Measurements from ENCODE around the gene LPP.

The LPP gene

DNA sequence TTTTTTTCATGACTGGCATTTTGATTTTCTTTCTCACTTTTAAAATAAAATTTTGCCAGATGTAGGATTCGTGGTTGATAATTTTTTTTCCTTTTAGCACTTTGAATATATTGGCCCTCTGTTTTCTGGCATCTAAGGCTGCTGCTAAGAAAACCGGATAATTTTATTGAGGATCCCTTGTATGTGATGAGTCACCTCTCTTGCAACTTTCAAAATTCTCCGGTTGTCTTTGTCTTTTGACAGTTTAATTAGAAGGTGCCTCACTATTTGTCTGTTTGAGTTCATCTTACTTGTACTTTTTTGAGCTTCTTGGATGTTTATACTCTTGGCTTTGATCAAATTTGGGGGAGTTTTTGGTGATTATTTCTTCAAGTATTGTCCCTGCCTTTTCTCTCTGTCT is 349.7 kb downstream of the LPP start:
- H3K36me3 ChIP-seq (ENCODE audit: control insufficient read depth, insufficient read depth, low read length) = no peaks in the 10 kb centered on the region
- H3K4me1 ChIP-seq (ENCODE audit: control insufficient read depth, insufficient read depth, low read length, poor library complexity, severe bottlenecking) = no peaks in the 10 kb centered on the region
- no peak overlapping the region for H3K4me3 ChIP-seq (ENCODE audit: insufficient read depth, low read depth, low read length, poor library complexity, severe bottlenecking)
- no peaks in the 10 kb centered on the region for H3K9me3 ChIP-seq (ENCODE audit: control insufficient read depth, low read length)
- H3K27me3 ChIP-seq (replicated peaks; ENCODE audit: control insufficient read depth, insufficient read depth, low read length, poor library complexity, severe bottlenecking) = no peaks in the 10 kb centered on the region
- no peak for DNase-seq
- H3K27ac ChIP-seq (ENCODE audit: insufficient read depth, low read length, poor library complexity, severe bottlenecking) = no peak overlapping the region

DNA sequence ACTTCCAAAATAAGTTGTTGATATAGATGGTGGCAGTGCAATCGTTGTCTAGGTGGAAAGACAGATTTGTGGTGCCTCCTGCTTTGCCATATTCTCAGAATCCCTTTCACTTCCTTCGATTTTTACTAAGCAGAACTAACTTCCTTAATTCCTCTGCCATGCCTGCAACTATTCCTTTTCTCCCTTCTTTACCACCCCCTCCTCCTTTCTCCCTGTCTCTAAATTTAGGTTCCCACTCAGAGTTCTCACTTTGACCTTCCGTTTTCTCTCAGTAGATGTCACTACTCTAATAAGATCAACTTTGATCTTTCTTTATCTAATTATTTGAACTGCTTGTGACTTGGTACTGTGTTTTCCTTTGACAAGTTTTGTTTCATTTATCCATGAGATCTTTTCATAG is 351.2 kb downstream of the LPP start:
- no peaks in the 10 kb centered on the region for H3K4me1 ChIP-seq (ENCODE audit: control insufficient read depth, insufficient read depth, low read length, poor library complexity, severe bottlenecking)
- no peaks in the 10 kb centered on the region for H3K9me3 ChIP-seq (ENCODE audit: control insufficient read depth, low read length)
- no peak overlapping the region for H3K4me3 ChIP-seq (ENCODE audit: insufficient read depth, low read depth, low read length, poor library complexity, severe bottlenecking)
- no peaks in the 10 kb centered on the region for H3K27me3 ChIP-seq (replicated peaks; ENCODE audit: control insufficient read depth, insufficient read depth, low read length, poor library complexity, severe bottlenecking)
- DNase-seq = no peak
- H3K36me3 ChIP-seq (ENCODE audit: control insufficient read depth, insufficient read depth, low read length) = no peaks in the 10 kb centered on the region
- no peak overlapping the region for H3K27ac ChIP-seq (ENCODE audit: insufficient read depth, low read length, poor library complexity, severe bottlenecking)

DNA sequence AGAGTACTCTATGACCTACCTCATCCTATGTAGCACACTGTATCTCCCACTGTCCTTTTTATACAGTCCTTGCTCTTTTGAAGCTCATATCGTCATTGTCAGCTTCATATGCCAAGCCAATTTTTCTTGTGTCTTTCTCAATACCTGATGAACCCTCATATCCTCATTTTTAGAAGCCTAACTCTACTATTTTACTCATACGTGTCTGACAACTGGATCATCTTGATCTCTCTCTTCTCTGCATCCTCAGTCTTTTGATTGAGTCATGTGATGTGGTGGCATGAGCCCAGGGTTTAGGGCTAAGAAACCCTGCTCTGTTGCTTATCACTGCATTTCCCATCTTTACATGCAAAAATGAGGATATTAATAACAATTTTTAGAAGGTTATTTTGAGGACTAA is 352.0 kb downstream of the LPP start:
- DNase-seq = no peak
- no peaks in the 10 kb centered on the region for H3K9me3 ChIP-seq (ENCODE audit: control insufficient read depth, low read length)
- no peaks in the 10 kb centered on the region for H3K4me1 ChIP-seq (ENCODE audit: control insufficient read depth, insufficient read depth, low read length, poor library complexity, severe bottlenecking)
- no peaks in the 10 kb centered on the region for H3K36me3 ChIP-seq (ENCODE audit: control insufficient read depth, insufficient read depth, low read length)
- H3K27ac ChIP-seq (ENCODE audit: insufficient read depth, low read length, poor library complexity, severe bottlenecking) = no peak overlapping the region
- H3K27me3 ChIP-seq (replicated peaks; ENCODE audit: control insufficient read depth, insufficient read depth, low read length, poor library complexity, severe bottlenecking) = no peaks in the 10 kb centered on the region
- no peak overlapping the region for H3K4me3 ChIP-seq (ENCODE audit: insufficient read depth, low read depth, low read length, poor library complexity, severe bottlenecking)

DNA sequence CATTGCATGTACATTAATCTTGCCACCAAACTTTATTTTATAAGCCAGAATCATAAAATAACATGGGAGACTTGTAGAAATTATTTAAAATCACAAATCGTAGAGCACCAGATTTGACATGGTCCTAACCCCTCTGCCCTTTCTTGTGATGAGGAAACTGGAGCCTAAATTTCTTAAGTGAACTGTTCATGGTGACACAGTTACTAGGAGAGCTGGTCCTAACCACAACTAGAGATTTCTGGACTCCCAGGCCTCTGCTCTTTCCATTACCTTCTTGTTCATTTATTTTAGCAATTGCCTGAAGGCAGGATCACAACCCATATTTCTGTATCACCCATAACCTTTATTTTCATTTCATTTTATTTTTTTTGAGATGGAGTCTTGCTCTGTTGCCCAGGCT is 352.5 kb downstream of the LPP start:
- Histone ChIP-seq H3K36me3 (ENCODE audit: control insufficient read depth, insufficient read depth, low read length) (no peaks in the 10 kb centered on the region), H3K9me3 (ENCODE audit: control insufficient read depth, low read length) (no peaks in the 10 kb centered on the region), H3K4me1 (ENCODE audit: control insufficient read depth, insufficient read depth, low read length, poor library complexity, severe bottlenecking) (no peaks in the 10 kb centered on the region), H3K4me3 (ENCODE audit: insufficient read depth, low read depth, low read length, poor library complexity, severe bottlenecking) (no peak overlapping the region), H3K27ac (ENCODE audit: insufficient read depth, low read length, poor library complexity, severe bottlenecking) (no peak overlapping the region), H3K27me3 (replicated peaks; ENCODE audit: control insufficient read depth, insufficient read depth, low read length, poor library complexity, severe bottlenecking) (no peaks in the 10 kb centered on the region)
- no peak for DNase-seq

DNA sequence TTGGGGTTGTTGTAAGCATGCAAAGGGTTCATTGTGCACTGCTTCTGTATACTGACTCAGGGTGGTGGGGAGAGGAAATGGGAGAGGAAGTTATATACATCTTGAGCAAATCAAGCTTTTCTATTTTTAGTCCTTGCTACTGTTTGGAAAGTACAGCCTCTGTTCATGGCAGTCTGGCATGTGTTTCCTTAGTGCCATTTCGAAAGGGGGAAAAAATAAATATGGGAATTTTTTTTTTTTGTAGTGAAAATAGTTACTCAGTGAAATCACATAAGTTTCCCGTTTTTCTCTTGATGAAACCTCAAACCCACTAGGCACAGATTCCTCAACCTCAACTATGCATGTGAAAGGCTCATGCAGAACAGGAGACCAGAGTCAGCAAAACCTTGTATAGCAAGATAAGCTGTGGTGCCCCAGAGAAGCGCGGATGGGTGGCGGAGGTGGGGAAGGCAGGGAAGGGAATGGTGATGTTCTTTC is 353.3 kb downstream of the LPP start:
- DNase-seq = no peak
- H3K4me3 ChIP-seq (ENCODE audit: insufficient read depth, low read depth, low read length, poor library complexity, severe bottlenecking) = no peak overlapping the region
- no peaks in the 10 kb centered on the region for H3K36me3 ChIP-seq (ENCODE audit: control insufficient read depth, insufficient read depth, low read length)
- no peaks in the 10 kb centered on the region for H3K4me1 ChIP-seq (ENCODE audit: control insufficient read depth, insufficient read depth, low read length, poor library complexity, severe bottlenecking)
- no peaks in the 10 kb centered on the region for H3K9me3 ChIP-seq (ENCODE audit: control insufficient read depth, low read length)
- H3K27me3 ChIP-seq (replicated peaks; ENCODE audit: control insufficient read depth, insufficient read depth, low read length, poor library complexity, severe bottlenecking) = no peaks in the 10 kb centered on the region
- no peak overlapping the region for H3K27ac ChIP-seq (ENCODE audit: insufficient read depth, low read length, poor library complexity, severe bottlenecking)

DNA sequence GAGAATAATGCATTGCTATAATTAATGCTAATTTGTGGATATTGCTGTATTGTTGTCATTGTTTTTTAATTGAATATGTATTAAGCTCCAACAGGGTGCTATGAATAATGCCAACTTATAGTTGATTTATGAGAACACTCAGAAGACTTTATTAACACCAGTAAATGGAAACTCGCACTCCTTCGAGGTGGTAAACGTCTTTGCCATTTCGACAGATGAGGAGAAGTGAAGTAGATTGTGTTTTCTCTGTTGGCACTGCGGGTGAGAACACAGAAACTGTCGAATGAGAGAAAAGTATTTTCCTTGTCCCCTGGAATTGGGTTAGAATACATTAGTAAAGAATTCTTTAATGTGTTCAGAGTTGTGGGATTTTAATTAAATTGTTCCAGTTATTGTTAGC is 354.5 kb downstream of the LPP start:
- DNase-seq = no peak
- Histone ChIP-seq H3K27ac (ENCODE audit: insufficient read depth, low read length, poor library complexity, severe bottlenecking) (no peak overlapping the region), H3K4me1 (ENCODE audit: control insufficient read depth, insufficient read depth, low read length, poor library complexity, severe bottlenecking) (no peaks in the 10 kb centered on the region), H3K36me3 (ENCODE audit: control insufficient read depth, insufficient read depth, low read length) (no peaks in the 10 kb centered on the region), H3K27me3 (replicated peaks; ENCODE audit: control insufficient read depth, insufficient read depth, low read length, poor library complexity, severe bottlenecking) (no peaks in the 10 kb centered on the region), H3K9me3 (ENCODE audit: control insufficient read depth, low read length) (no peaks in the 10 kb centered on the region), H3K4me3 (ENCODE audit: insufficient read depth, low read depth, low read length, poor library complexity, severe bottlenecking) (no peak overlapping the region)

DNA sequence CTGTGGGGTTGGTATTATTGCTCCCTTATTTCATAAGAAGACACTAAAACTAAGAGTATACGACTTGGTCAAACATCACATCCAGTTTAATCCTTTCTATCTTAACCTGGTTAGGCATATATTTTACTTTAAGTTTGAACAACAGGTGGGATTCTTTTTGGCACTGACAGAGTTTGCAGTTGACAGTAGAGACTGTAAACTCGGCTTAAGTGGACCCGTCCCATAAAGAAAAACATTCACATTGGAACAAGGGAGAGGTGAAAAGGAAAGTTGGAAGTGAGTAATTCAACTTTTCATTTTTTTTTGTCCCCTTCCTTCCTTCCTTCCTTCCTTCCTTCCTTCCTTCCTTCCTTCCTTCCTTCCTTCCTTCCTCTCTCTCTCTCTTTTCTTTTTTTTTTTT is 355.4 kb downstream of the LPP start:
- H3K4me3 ChIP-seq (ENCODE audit: insufficient read depth, low read depth, low read length, poor library complexity, severe bottlenecking) = no peak overlapping the region
- no peaks in the 10 kb centered on the region for H3K4me1 ChIP-seq (ENCODE audit: control insufficient read depth, insufficient read depth, low read length, poor library complexity, severe bottlenecking)
- no peak overlapping the region for H3K27ac ChIP-seq (ENCODE audit: insufficient read depth, low read length, poor library complexity, severe bottlenecking)
- no peak for DNase-seq
- H3K36me3 ChIP-seq (ENCODE audit: control insufficient read depth, insufficient read depth, low read length) = no peaks in the 10 kb centered on the region
- no peaks in the 10 kb centered on the region for H3K9me3 ChIP-seq (ENCODE audit: control insufficient read depth, low read length)
- H3K27me3 ChIP-seq (replicated peaks; ENCODE audit: control insufficient read depth, insufficient read depth, low read length, poor library complexity, severe bottlenecking) = no peaks in the 10 kb centered on the region

DNA sequence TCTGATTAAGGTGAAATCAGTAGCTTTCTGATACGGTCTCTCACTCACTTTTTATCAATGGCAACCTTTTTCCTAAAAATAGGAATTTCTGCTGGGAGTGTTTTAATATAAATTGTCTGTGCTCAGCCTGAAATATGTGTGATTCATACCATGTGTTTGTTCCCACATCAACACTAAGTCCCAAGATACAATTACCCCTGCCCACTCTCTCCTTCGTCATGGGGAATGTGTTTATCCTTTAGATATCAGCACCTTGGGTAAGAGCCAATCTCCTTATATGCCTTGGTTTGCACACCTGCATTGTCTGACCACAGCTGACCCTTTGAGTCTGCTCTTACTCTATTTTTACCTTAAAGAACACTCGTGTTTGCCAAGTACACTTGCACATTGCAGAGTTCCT is 356.4 kb downstream of the LPP start:
- no peaks in the 10 kb centered on the region for H3K9me3 ChIP-seq (ENCODE audit: control insufficient read depth, low read length)
- H3K4me3 ChIP-seq (ENCODE audit: insufficient read depth, low read depth, low read length, poor library complexity, severe bottlenecking) = no peak overlapping the region
- no peak overlapping the region for H3K27ac ChIP-seq (ENCODE audit: insufficient read depth, low read length, poor library complexity, severe bottlenecking)

DNA sequence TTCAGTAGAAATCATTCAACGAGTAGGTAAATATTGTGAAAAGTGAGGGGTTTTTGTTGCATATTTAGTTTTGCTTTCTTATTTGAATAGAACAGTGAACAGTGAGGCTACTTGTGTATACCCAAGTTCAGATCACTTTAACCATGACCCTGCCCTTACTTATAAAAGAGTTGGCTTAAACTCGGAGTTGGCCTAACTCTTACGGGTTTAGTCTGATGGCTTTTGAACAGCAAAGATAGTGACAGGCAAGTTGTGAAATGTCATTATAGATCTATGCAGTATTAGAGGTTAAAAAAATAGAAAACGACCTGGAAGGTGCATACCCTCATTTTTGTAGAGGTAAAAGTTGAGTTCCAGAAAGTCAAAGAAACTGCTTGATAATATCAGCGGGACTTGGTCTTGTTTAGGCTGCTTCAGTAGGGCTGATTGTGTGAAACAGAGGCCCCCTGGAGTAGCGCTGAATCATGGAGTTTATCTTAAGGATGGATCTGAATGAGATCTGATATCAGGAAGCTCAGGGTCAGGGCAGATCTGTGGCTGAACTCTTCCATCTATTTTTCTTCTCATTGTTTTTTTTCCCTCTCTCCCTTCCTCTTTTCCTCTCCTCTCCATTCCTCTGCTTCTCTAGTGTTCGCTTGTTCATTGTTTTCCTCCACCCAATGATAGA is 359.8 kb downstream of the LPP start:
- Histone ChIP-seq H3K27ac (ENCODE audit: insufficient read depth, low read length, poor library complexity, severe bottlenecking) (no peak overlapping the region), H3K36me3 (ENCODE audit: control insufficient read depth, insufficient read depth, low read length) (no peaks in the 10 kb centered on the region), H3K9me3 (ENCODE audit: control insufficient read depth, low read length) (no peaks in the 10 kb centered on the region), H3K4me1 (ENCODE audit: control insufficient read depth, insufficient read depth, low read length, poor library complexity, severe bottlenecking) (no peaks in the 10 kb centered on the region), H3K27me3 (replicated peaks; ENCODE audit: control insufficient read depth, insufficient read depth, low read length, poor library complexity, severe bottlenecking) (no peaks in the 10 kb centered on the region), H3K4me3 (ENCODE audit: insufficient read depth, low read depth, low read length, poor library complexity, severe bottlenecking) (no peak overlapping the region)
- no peak for DNase-seq

More for the DNA sequence above, 356.4 kb downstream of the LPP start:
- no peak for DNase-seq
- Histone ChIP-seq H3K36me3 (ENCODE audit: control insufficient read depth, insufficient read depth, low read length) (no peaks in the 10 kb centered on the region), H3K27me3 (replicated peaks; ENCODE audit: control insufficient read depth, insufficient read depth, low read length, poor library complexity, severe bottlenecking) (no peaks in the 10 kb centered on the region), H3K4me1 (ENCODE audit: control insufficient read depth, insufficient read depth, low read length, poor library complexity, severe bottlenecking) (no peaks in the 10 kb centered on the region)

DNA sequence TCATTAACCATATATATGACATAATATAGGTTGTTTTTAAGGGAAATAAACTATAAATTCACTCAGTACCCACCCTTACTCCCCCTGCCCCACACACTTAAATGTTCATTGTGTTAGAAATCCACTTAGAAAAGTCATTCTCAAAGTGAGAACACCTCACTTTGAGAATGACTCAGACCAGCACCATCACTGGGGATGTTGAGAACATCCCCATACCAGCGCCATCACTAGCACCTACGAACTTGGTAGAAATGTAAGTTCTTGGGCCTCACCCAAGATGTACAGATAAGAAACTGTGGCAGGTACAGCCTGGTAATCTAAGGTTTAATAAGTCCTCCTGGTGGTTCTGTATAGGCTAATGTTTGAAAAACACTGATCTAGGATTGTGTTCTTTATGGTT is 362.6 kb downstream of the LPP start:
- no peaks in the 10 kb centered on the region for H3K9me3 ChIP-seq (ENCODE audit: control insufficient read depth, low read length)
- H3K27ac ChIP-seq (ENCODE audit: insufficient read depth, low read length, poor library complexity, severe bottlenecking) = no peak overlapping the region
- no peak overlapping the region for H3K4me3 ChIP-seq (ENCODE audit: insufficient read depth, low read depth, low read length, poor library complexity, severe bottlenecking)
- no peaks in the 10 kb centered on the region for H3K4me1 ChIP-seq (ENCODE audit: control insufficient read depth, insufficient read depth, low read length, poor library complexity, severe bottlenecking)
- no peaks in the 10 kb centered on the region for H3K36me3 ChIP-seq (ENCODE audit: control insufficient read depth, insufficient read depth, low read length)
- no peak for DNase-seq
- H3K27me3 ChIP-seq (replicated peaks; ENCODE audit: control insufficient read depth, insufficient read depth, low read length, poor library complexity, severe bottlenecking) = no peaks in the 10 kb centered on the region
